M059J (cell line): ENCODE results near the gene OMP. TPM values are rescaled to one million over a fixed set of nuclear protein-coding genes. Genes with fewer than 3 reads are reported as not detected.
"Not testable (repeated sequence)": the region's sequence is repeated elsewhere in the genome, so short reads cannot be mapped to it uniquely, and the experiment has no call there.

Experiments used
- DNase-seq: peaks from one replicate; pipeline ENCODE4 v3.0.0-alpha.2; 2012; ENCODE audit warnings: low read depth
- total RNA-seq: library from RNA; depleted of rRNA; stranded (reverse); fragments of >200 nt; shearing (Covaris generic); gene quantifications from 2 replicates; pipeline ENCODE4 v1.2.3, GENCODE V29; 2014; rRNA removed

Gene OMP
- total RNA-seq: not detected in 2 replicates

- DNase-seq: no peak
These were observed at the start of gene OMP for GRCh38 chr11:77102246-77103210. TSS of gene OMP (plus strand) at chr11:77102840. CDS start at chr11:77102840, 0 bp downstream.

- DNase-seq: no peak
These were observed 49.2 kb upstream of the OMP start for GRCh38 chr11:77053217-77054015.

GRCh38 chr11:77054084-77054483 lies 48.6 kb upstream of the OMP start:
- no peak for DNase-seq

GRCh38 chr11:77055101-77055561 lies 47.5 kb upstream of the OMP start:
- peak; percentile 28 for DNase-seq

GRCh38 chr11:77055913-77056312 lies 46.7 kb upstream of the OMP start:
- no peak for DNase-seq

- no peak for DNase-seq
These were observed 45.7 kb upstream of the OMP start for GRCh38 chr11:77056814-77057402.

- no peak for DNase-seq
These were observed 44.6 kb upstream of the OMP start for GRCh38 chr11:77057938-77058474.

GRCh38 chr11:77058900-77059299 lies 43.7 kb upstream of the OMP start:
- DNase-seq: no peak

- no peak for DNase-seq
These were observed 42.8 kb upstream of the OMP start for GRCh38 chr11:77059806-77060205.

- no peak for DNase-seq
These were observed 42.4 kb upstream of the OMP start for GRCh38 chr11:77060234-77060633.

GRCh38 chr11:77061258-77061657 lies 41.4 kb upstream of the OMP start:
- DNase-seq: not testable (repeated sequence)

- DNase-seq: no peak
These were observed 39.7 kb upstream of the OMP start for GRCh38 chr11:77062924-77063323.

GRCh38 chr11:77063407-77063806 lies 39.2 kb upstream of the OMP start:
- DNase-seq: no peak

GRCh38 chr11:77063861-77064260 lies 38.8 kb upstream of the OMP start:
- no peak for DNase-seq

- no peak for DNase-seq
These were observed 37.9 kb upstream of the OMP start for GRCh38 chr11:77064648-77065217.

GRCh38 chr11:77065878-77066228 lies 36.8 kb upstream of the OMP start:
- no peak for DNase-seq

- peak; percentile 88 for DNase-seq
These were observed 36.2 kb upstream of the OMP start, which contains the start of gene CAPN5 for GRCh38 chr11:77066229-77067042. TSS of gene CAPN5 (plus strand) at chr11:77066971. CDS start at chr11:77084887, 17,916 bp downstream.

GRCh38 chr11:77067861-77068443 lies 34.7 kb upstream of the OMP start:
- DNase-seq: no peak

- no peak for DNase-seq
These were observed 33.9 kb upstream of the OMP start for GRCh38 chr11:77068457-77069335.
